ENCODE measurements around the gene TTC7B.
"Not testable (repeated sequence)": the region's sequence is repeated elsewhere in the genome, so short reads cannot be mapped to it uniquely, and the experiment has no call there.

The TTC7B gene, protein sequence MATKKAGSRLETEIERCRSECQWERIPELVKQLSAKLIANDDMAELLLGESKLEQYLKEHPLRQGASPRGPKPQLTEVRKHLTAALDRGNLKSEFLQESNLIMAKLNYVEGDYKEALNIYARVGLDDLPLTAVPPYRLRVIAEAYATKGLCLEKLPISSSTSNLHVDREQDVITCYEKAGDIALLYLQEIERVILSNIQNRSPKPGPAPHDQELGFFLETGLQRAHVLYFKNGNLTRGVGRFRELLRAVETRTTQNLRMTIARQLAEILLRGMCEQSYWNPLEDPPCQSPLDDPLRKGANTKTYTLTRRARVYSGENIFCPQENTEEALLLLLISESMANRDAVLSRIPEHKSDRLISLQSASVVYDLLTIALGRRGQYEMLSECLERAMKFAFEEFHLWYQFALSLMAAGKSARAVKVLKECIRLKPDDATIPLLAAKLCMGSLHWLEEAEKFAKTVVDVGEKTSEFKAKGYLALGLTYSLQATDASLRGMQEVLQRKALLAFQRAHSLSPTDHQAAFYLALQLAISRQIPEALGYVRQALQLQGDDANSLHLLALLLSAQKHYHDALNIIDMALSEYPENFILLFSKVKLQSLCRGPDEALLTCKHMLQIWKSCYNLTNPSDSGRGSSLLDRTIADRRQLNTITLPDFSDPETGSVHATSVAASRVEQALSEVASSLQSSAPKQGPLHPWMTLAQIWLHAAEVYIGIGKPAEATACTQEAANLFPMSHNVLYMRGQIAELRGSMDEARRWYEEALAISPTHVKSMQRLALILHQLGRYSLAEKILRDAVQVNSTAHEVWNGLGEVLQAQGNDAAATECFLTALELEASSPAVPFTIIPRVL

DNA sequence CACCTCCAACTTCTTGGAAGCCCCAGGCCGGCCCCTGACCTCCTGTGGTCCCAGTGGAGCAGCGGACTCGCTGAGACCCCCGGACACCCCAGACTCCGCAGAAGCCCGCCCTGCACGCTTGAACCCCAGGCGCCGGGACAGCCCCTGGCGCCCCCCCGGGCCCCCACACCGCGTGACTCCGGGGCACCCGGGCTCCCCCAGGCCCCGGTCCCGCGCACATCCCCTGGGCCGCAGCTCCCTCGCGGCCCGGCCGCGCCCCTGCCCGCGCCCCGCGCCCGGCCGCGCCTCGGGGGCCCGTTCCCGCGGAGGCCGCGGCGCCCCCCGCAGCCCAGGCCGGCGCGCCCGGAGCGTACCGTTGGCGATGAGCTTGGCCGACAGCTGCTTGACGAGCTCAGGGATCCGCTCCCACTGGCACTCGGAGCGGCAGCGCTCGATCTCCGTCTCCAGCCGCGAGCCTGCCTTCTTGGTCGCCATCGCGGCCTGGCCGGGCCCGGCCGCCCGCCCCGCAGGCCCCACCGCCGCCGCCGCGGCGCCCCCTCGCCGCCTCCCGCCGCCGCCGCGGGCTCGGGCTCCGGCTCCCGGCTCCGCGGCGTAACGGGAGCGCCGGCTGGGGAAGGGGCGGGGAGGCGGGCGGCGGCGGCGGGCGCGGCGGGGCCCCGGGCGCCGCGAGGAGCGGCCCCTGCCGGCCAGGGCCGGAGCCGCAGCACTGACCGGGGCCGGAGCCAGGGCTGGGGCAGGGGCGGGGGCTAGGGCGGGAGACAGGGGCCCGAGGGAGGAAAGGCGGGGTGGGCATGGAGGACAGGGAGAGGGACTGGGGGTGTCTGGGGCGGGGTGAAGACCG, at the start of gene TTC7B:
TSS of gene TTC7B (minus strand) at position 609 of the 841 bp plus-strand sequence. CDS start at position 474, 135 bp downstream.
- DNase-seq = no peak

GRCh38 chr14:90864741-90865140, 48.5 kb upstream of the TTC7B start:
- no peak for DNase-seq

- DNase-seq = no peak
Measured at GRCh38 chr14:90858511-90858910, 42.3 kb upstream of the TTC7B start.

DNA sequence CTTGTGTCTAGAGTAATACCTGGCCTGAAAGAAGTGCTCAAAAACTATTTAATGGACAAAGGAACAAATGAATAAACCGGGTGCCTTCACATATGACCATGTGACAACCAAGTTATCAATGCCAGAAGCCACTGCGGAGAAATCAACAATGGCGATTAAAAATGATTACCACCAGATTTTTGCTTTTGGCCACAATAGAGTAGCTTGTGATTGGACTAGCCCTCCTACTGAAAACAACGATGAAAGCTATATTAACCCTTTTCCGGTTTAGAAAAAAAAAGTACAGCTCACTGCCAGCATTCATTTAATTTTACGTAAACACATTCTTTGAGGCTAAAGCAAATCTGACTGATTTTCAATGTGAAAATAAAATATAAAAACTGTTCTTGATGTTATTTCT, 41.6 kb upstream of the TTC7B start:
- DNase-seq = no peak

DNA sequence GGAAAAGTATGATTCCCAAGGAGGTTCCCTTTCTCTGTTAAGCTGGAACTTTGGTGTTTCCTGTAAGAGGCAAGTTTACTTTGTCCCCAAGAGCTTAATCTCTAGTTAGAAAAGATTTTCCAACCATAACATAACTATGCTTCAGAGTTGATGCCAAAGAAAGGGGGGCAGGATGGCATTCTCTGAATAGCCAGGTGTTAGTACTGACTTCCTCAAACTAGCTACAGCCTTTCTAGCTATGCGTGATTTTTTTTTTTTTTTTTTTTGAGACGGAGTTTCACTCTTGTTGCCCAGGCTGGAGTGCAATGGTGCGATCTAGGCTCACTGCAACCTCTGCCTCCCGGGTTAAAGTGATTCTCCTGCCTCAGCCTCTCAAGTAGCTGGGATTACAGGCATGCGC, 39.9 kb upstream of the TTC7B start:
- not testable (repeated sequence) for DNase-seq

- DNase-seq = no peak
Measured at GRCh38 chr14:90853116-90853515, 36.9 kb upstream of the TTC7B start.

DNA sequence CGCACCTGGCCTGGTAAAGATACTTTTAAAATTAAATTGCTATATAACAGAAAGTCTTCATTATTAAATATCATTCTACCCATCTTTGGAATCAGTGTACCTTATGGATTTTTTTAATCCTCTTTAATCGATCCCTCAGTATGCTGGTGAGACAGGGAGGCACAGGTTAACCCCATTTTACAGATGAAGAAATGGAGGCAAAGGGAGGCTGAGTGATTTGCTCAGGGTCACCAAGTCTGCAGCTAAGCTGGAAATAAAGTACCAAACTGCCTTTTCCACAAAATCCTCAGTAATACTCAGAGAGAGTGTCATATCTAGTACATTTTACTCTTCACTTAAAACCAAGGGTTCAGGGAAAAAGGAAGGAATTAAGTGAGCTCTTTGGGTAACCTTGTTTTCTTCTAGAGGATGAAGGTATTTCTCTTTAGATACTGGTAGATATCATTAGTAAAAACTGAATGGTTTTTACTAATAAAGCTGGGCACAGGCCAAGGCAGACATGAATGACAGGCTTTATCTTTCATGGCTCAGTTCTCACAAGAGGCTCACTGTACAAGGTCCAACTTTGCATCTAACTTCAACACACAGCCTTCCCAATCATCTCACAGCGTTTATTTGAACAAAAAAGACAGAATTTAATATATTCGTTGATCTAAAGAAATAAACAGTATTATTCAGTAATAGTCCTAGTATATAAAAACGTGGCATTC, 35.3 kb upstream of the TTC7B start:
- no peak for DNase-seq

DNA sequence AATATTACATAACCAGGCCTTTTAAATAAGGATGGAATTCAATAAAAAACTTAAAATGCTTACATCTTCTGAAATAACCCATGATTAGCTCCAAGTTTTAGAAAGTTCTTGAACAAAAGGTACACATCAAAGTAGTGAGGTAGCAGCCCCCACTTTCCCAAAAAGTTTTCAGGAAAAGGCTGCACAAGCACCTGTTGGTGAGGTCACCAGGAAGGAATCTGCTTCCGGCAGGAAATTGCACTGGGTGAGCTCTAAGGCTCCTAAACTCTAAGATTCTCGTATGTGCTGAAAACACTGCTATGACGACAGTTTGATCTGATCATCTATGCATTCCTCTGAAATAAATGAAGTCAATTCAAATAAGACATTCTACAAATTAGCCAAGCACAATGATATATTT, 34.3 kb upstream of the TTC7B start:
- no peak for DNase-seq

- no peak for DNase-seq
Measured at GRCh38 chr14:90849787-90850444, 33.7 kb upstream of the TTC7B start.

- DNase-seq = no peak
Measured at GRCh38 chr14:90848944-90849731, 32.9 kb upstream of the TTC7B start.

DNA sequence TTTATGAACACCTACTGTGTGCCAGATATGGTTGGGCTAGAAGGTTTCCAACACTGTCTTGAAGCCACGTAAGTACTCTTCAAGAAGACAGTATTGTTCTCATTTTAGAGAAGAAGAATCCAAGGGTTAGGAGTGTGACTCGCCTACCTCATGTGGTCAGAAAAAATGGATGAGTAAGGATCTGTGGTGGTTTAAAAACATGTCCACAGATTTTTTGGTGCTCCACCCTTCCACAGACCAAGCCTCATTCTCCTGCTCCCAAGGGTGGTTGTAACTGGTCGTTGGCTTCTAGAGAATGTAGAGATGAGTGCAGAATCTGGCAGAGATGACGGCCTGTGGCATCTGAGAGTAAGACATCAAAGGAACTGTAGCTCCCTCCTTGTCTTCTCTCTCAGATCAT, 30.3 kb upstream of the TTC7B start:
- DNase-seq = no peak

GRCh38 chr14:90844321-90844720, 28.1 kb upstream of the TTC7B start:
- DNase-seq = no peak

- DNase-seq = no peak
Measured at GRCh38 chr14:90842726-90843125, 26.5 kb upstream of the TTC7B start.

DNA sequence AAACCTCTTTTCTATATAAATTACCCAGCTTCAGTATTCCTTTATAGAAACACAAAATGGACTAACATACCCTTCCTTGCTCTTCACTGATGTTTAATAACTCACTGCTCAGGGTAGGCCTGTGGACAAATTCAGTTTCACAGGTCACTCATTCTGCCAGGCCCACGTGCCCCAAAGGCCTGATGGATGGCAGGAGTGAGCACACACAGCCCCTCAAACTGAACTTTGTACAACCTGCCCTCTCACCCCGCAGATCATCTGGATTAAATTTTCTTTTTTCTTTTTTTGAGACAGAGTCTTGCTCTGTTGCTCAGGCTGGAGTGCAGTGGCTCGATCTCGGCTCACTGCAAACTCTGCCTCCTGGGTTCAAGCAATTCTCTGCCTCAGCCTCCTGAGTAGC, 24.4 kb upstream of the TTC7B start:
- DNase-seq = not testable (repeated sequence)

GRCh38 chr14:90839889-90840266, 23.6 kb upstream of the TTC7B start:
- DNase-seq = no peak

GRCh38 chr14:90839024-90839888, 23.0 kb upstream of the TTC7B start:
- no peak for DNase-seq

- DNase-seq = not testable (repeated sequence)
Measured at GRCh38 chr14:90838531-90838930, 22.3 kb upstream of the TTC7B start.

- no peak for DNase-seq
Measured at GRCh38 chr14:90837355-90837754, 21.1 kb upstream of the TTC7B start.

GRCh38 chr14:90836692-90837063, 20.4 kb upstream of the TTC7B start:
- DNase-seq = no peak

GRCh38 chr14:90831821-90832220, 15.6 kb upstream of the TTC7B start:
- no peak for DNase-seq

Data from CD4-positive, alpha-beta T cell treated with Interleukin-4 for 4 hours (primary cell).